Measurements from ENCODE around the gene KNDC1. TPM values are rescaled to one million over a fixed set of nuclear protein-coding genes. Genes with fewer than 3 reads are reported as not detected.

Gene KNDC1
- total RNA-seq, 1 donor from 2014 or later: 10.3 TPM

DNA sequence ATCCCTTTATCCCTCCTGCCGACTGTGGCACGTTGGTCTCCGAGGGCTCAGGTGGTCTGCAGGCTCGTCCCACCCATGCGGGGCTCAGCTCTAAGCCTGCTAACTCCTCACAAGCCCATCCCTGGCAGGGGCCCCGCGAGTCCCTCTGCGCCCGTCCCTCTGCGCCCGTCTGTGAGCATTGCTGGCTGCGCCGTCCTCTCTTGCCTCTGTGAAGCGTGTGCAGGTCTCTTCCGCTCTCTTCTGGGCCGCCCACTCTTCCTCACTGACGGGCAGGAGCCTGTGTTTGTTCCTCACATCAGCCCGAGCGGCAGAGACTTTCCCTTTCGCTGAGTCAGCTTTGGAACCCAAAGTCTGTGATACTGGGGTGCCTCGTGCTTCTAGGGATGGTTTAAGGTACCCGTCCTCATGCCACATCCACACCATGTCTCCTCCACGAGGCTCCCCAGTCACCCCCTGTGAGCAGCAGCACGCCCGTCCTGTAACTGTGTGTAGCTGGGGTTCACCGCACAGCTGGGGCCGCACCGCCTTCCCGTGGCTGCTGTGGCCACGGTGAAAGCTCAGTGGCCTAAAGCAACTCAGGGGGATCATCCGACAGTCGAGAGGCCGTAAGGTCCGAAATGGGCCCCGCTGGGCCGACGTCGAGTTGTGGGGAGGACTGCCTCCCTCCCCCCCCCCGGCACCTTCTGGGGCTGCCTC is 36.8 kb upstream of the KNDC1 start:
- no peak for TF ChIP-seq CTCF (IDR thresholded peaks at IDR 0.05)
- no peak overlapping the region for H3K27ac ChIP-seq
- peak; percentile 32 for DNase-seq
- H3K4me3 ChIP-seq: no peak overlapping the region
- peaks cover 36% of the 10 kb centered on the region for H3K27me3 ChIP-seq (ENCODE audit: low read depth)
- H3K4me1 ChIP-seq: no peaks in the 10 kb centered on the region
- H3K36me3 ChIP-seq: no peaks in the 10 kb centered on the region
- ATAC-seq: no peak
- intact Hi-C loops (cut with DNase I): no loop called here
- no peaks in the 10 kb centered on the region for H3K9me3 ChIP-seq

GRCh38 chr10:133123746-133124356 is 36.2 kb upstream of the KNDC1 start:
- DNase-seq (peak; percentile 36), ATAC-seq (no peak)
- TF ChIP-seq CTCF (IDR thresholded peaks at IDR 0.05): no peak
- H3K27ac ChIP-seq: no peak overlapping the region
- H3K4me3 ChIP-seq: no peak overlapping the region
- H3K4me1 ChIP-seq: no peaks in the 10 kb centered on the region
- H3K36me3 ChIP-seq: no peaks in the 10 kb centered on the region
- no peaks in the 10 kb centered on the region for H3K9me3 ChIP-seq
- peaks cover 36% of the 10 kb centered on the region for H3K27me3 ChIP-seq (ENCODE audit: low read depth)
- intact Hi-C loops (cut with DNase I): no loop called here

- ATAC-seq (peak; percentile 62 to 82), DNase-seq (peak; percentile 56)
- Histone ChIP-seq H3K36me3 (no peaks in the 10 kb centered on the region), H3K27ac (no peak overlapping the region), H3K4me1 (no peaks in the 10 kb centered on the region), H3K9me3 (no peaks in the 10 kb centered on the region), H3K27me3 (ENCODE audit: low read depth) (peaks cover 36% of the 10 kb centered on the region), H3K4me3 (no peak overlapping the region)
- peak; percentile 66 for TF ChIP-seq CTCF (IDR thresholded peaks at IDR 0.05)
- intact Hi-C loops (cut with DNase I): no loop called here
These were observed 35.4 kb upstream of the KNDC1 start for GRCh38 chr10:133124357-133125211.

DNA sequence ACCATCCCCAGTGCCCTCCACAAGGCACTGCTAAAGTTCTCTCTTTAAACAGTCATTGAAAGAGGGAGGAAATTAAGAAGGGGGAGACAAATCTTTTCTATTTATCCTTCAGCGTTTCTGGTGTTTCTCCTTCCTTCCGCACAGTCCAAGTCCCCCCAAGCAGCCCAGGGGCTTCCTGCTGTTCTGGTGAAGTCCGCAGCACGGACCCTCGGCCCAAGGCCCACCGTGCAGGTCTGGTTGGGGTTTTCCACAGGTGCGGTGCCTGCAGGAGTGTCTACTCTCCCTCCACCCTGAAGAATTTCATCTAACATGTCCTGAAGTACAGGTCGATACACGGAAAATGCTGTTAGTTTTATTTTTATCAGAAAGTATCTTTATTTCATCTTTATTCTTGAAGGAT is 34.1 kb upstream of the KNDC1 start:
- no peak for TF ChIP-seq CTCF (IDR thresholded peaks at IDR 0.05)
- intact Hi-C loops (cut with DNase I): no loop called here
- ATAC-seq (no peak), DNase-seq (peak; percentile 24)
- H3K27ac ChIP-seq: no peak overlapping the region
- H3K4me1 ChIP-seq: no peaks in the 10 kb centered on the region
- peaks cover 36% of the 10 kb centered on the region for H3K27me3 ChIP-seq (ENCODE audit: low read depth)
- no peak overlapping the region for H3K4me3 ChIP-seq
- no peaks in the 10 kb centered on the region for H3K36me3 ChIP-seq
- H3K9me3 ChIP-seq: no peaks in the 10 kb centered on the region

- Histone ChIP-seq H3K27ac (no peak overlapping the region), H3K4me3 (no peak overlapping the region), H3K4me1 (no peaks in the 10 kb centered on the region), H3K9me3 (no peaks in the 10 kb centered on the region), H3K36me3 (no peaks in the 10 kb centered on the region), H3K27me3 (ENCODE audit: low read depth) (peaks cover 36% of the 10 kb centered on the region)
- ATAC-seq (no peak), DNase-seq (peak; percentile 41)
- intact Hi-C loops (cut with DNase I): no loop called here
- no peak for TF ChIP-seq CTCF (IDR thresholded peaks at IDR 0.05)
These were observed 33.4 kb upstream of the KNDC1 start for GRCh38 chr10:133126431-133127290.

Data from lower lobe of right lung (tissue), 2 donors.